Measurements from ENCODE around the gene ZYG11A. TPM values are rescaled to one million over a fixed set of nuclear protein-coding genes. Genes with fewer than 3 reads are reported as not detected.
"Not testable (repeated sequence)": the region's sequence is repeated elsewhere in the genome, so short reads cannot be mapped to it uniquely, and the experiment has no call there.

The ZYG11A gene
- under 1 TPM; 0.08 to 0.13 (median 0.13) TPM for total RNA-seq

DNA sequence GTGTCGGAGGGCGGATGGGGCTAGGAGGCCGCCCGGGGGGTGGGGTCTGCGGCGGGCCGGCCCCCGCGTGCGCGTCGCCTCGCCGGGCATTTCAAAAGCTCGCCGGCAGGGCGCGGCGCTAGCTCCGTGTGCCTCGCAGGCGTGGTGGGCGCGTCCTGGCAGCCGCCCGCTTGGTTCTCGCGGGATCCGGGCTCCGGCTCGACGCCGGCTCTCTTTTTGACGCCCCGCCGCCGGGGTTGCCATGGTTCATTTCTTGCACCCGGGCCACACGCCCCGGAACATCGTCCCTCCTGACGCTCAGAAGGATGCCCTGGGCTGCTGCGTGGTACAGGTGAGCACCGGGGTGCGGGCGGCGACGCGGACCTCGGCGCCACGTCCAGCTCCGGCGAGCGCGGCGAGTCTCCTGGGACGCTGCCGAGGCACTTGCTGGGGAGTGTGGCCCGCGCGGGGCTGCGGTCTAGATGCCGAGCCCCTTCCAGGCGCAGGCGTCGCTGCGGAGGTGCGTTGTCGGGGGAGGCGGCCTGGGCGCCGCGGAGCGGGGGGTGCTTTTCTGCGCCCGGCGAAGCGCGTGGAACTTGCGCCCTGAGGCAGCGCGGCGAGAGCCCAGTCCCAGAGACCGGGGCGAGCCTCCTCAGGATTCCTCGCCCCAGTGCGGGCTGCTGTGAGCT lies at the start of gene ZYG11A:
Gene ZYG11A, plus strand, starts transcription at position 118 of the 668 bp plus-strand sequence. Its CDS starts 124 bp downstream, at position 242.
- peak; percentile 99 for ATAC-seq
- H3K4me1 Mint-ChIP-seq (ENCODE audit: low read depth), result peaks cover 9% of the 10 kb centered on the region
- H3K9me3 Mint-ChIP-seq, result no peaks in the 10 kb centered on the region
- peak; percentile 52 for DNase-seq
- H3K4me3 Mint-ChIP-seq, result peak within 1 kb of the TSS; percentile 48
- H3K27me3 Mint-ChIP-seq (ENCODE audit: low read depth), result peaks cover 34% of the 10 kb centered on the region
- H3K36me3 Mint-ChIP-seq (ENCODE audit: insufficient read depth), result no peaks in the 10 kb centered on the region

DNA sequence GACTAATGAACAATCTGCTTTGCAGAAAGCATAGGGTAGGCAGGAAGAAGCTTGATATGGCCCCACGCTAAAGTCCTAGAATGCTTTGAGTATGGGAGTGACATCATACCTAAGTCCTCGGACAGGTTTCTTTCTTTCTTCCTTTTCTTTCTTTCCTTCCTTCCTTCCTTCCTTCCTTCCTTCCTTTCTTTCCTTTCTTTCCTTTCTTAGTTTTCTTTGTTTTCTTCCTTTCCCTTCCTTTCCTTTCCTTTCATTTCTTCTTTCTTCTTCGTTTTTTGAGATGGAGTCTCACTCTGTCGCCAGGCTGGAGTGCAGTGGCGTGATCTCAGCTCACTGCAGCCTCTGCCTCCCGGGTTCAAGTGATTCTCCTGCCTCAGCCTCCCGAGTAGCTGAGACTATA lies 48.8 kb upstream of the ZYG11A start:
- H3K4me3 Mint-ChIP-seq; DNase-seq; H3K36me3 Mint-ChIP-seq (ENCODE audit: insufficient read depth); H3K9me3 Mint-ChIP-seq; H3K4me1 Mint-ChIP-seq (ENCODE audit: low read depth); ATAC-seq; H3K27me3 Mint-ChIP-seq (ENCODE audit: low read depth): not testable (repeated sequence)

DNA sequence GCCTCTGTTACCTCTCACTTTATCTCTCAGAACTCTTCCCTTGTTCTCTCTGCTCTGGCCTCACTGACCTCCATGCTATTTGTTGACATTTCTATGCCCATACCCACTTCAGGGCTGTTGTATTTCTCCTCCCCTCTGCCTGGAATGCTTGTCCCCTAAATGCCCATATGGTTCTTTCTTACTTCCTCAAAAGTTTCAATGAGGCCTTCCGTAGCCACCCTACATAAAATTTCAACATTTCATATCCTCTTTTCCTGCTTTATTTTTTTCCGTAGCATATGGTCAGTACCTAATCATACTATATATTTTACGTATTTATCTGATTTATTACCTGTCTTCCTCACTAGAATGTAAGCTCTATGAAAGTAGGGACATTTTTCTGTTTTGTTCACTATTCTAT lies 47.1 kb upstream of the ZYG11A start:
- no peaks in the 10 kb centered on the region for H3K27me3 Mint-ChIP-seq (ENCODE audit: low read depth)
- no peak for ATAC-seq
- DNase-seq, result no peak
- peaks cover 8% of the 10 kb centered on the region for H3K36me3 Mint-ChIP-seq (ENCODE audit: insufficient read depth)
- no peak overlapping the region for H3K4me3 Mint-ChIP-seq
- H3K4me1 Mint-ChIP-seq (ENCODE audit: low read depth), result no peaks in the 10 kb centered on the region
- H3K9me3 Mint-ChIP-seq, result no peaks in the 10 kb centered on the region

DNA sequence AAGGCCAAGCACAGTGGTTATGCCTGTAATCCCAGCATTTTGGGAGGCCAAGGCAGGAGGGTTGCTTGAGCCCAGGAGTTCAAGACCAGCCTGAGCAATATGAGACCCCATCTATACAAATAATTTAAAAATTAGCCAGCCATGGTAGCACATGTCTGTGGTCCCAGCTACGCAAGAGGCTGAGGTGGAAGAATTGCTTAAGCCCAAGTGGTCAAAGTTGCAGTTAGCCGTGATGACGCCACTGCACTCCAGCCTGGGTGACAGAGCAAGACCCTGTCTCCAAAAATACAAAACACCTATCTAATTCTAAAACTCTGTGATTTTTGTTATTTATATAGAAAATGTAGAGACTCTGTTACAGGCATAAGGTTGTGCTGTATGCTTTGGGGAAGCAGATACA lies 44.2 kb upstream of the ZYG11A start:
- no peaks in the 10 kb centered on the region for H3K4me1 Mint-ChIP-seq (ENCODE audit: low read depth)

DNA sequence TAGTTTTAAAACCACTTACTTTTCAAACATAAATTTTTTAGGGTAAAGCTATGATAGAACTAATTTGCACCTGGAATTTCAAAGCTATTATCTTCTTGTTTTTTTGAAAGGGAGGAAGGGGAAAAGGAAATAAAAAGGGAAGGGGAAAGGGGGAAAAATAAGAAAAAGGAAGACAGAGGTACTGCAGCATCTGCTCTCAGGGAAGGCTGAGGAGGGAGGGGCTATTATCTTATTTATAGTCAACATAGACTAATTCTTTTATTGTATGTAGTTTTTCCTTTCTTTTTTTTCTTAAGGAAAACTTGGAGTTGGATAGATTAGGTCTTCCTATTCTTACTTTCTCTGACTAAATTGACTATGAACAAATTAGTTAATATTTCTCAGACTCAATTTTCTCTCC lies 41.5 kb upstream of the ZYG11A start:
- DNase-seq, result no peak
- no peak for ATAC-seq
- Mint-ChIP-seq H3K27me3 (ENCODE audit: low read depth) (no peaks in the 10 kb centered on the region), H3K36me3 (ENCODE audit: insufficient read depth) (peaks cover 8% of the 10 kb centered on the region), H3K4me1 (ENCODE audit: low read depth) (no peaks in the 10 kb centered on the region), H3K9me3 (no peaks in the 10 kb centered on the region), H3K4me3 (no peak overlapping the region)

More for the DNA sequence above, 44.2 kb upstream of the ZYG11A start:
- ATAC-seq (no peak), DNase-seq (no peak)
- no peaks in the 10 kb centered on the region for H3K27me3 Mint-ChIP-seq (ENCODE audit: low read depth)
- H3K36me3 Mint-ChIP-seq (ENCODE audit: insufficient read depth), result peaks cover 9% of the 10 kb centered on the region
- H3K9me3 Mint-ChIP-seq, result no peaks in the 10 kb centered on the region
- H3K4me3 Mint-ChIP-seq, result no peak overlapping the region

DNA sequence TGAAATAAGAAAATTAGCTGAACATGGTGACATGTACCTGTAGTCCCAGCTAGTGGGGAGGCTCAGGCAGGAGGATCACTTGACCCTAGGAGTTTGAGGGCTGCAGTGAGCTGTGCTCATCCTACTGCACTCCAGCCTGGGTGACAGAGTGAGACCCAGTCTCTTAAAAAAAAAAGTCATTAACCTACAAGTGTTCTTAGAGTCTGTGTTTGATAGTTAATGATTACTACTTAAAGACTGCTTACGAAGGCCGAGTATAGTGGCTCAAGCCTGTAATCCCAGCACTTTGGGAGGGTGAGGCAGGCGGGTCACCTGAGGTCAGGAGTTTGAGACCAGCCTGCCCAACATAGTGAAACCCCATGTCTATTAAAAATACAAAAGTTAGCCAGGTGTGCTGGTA lies 38.5 kb upstream of the ZYG11A start:
- DNase-seq; H3K9me3 Mint-ChIP-seq; H3K27me3 Mint-ChIP-seq (ENCODE audit: low read depth); H3K36me3 Mint-ChIP-seq (ENCODE audit: insufficient read depth); ATAC-seq; H3K4me1 Mint-ChIP-seq (ENCODE audit: low read depth); H3K4me3 Mint-ChIP-seq: not testable (repeated sequence)

DNA sequence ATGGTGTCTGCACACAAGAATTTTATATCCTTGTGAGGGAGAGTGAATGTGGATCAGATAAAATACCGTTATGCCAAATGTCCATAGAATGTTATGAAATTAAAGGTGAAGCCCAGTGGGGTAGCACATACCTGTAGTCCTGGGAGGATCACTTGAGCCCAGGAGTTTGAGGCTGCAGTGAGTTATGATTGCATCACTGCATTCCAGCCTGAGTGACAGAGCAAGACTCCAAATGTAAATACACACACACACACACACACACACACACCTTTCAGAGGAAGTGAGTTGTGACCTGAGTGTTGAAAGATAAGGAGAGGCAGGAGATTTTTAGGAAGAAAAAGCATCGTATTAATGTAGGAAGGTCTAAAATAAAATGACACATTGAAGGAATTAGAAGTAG lies 28.1 kb upstream of the ZYG11A start:
- H3K36me3 Mint-ChIP-seq (ENCODE audit: insufficient read depth), result peaks cover 25% of the 10 kb centered on the region
- no peaks in the 10 kb centered on the region for H3K9me3 Mint-ChIP-seq
- no peaks in the 10 kb centered on the region for H3K27me3 Mint-ChIP-seq (ENCODE audit: low read depth)
- ATAC-seq (no peak), DNase-seq (no peak)
- H3K4me1 Mint-ChIP-seq (ENCODE audit: low read depth), result no peaks in the 10 kb centered on the region
- no peak overlapping the region for H3K4me3 Mint-ChIP-seq

DNA sequence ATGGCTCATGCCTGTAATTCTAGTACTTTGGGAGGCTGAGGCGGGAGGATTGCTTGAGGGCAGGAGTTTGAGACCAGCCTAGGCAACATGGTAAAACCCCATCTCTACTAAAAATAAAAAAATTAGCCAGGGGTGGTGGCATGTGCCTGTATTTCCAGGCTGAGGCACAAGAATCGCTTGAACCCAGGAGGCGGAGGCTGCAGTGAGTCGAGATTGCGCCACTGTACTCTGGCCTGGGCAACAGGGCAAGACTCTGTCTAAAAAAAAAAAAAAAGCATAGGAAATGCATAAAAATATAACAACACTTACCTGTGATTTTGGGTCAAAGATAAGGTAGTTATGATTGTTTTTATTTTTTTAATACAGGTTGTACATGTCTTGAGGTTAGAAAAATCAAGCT lies 21.7 kb upstream of the ZYG11A start:
- not testable (repeated sequence) for ATAC-seq; H3K27me3 Mint-ChIP-seq (ENCODE audit: low read depth); H3K4me3 Mint-ChIP-seq; H3K4me1 Mint-ChIP-seq (ENCODE audit: low read depth); H3K9me3 Mint-ChIP-seq; DNase-seq
- H3K36me3 Mint-ChIP-seq (ENCODE audit: insufficient read depth), result peaks cover 15% of the 10 kb centered on the region

DNA sequence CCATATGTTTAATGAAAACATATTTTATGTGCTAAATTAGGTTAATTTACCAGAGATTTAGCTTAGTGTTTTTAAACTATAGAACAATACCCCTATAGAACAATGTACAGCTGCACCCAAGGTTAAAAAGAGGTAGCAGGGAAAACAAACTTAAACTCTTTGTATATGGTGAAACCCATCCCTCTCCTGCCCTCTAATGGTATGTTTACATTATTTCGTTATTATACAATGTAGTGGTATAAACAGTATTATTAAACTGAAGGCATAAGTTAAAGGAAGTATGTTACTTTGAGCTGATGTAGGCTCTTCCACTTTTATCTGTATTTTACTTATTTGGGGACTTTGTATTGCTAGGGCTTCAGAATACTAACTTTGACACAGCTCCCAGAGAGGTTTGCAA lies 16.7 kb upstream of the ZYG11A start:
- peaks cover 8% of the 10 kb centered on the region for H3K36me3 Mint-ChIP-seq (ENCODE audit: insufficient read depth)
- ATAC-seq, result no peak
- no peak for DNase-seq
- H3K4me3 Mint-ChIP-seq, result no peak overlapping the region
- no peaks in the 10 kb centered on the region for H3K27me3 Mint-ChIP-seq (ENCODE audit: low read depth)
- H3K4me1 Mint-ChIP-seq (ENCODE audit: low read depth), result no peaks in the 10 kb centered on the region
- no peaks in the 10 kb centered on the region for H3K9me3 Mint-ChIP-seq

DNA sequence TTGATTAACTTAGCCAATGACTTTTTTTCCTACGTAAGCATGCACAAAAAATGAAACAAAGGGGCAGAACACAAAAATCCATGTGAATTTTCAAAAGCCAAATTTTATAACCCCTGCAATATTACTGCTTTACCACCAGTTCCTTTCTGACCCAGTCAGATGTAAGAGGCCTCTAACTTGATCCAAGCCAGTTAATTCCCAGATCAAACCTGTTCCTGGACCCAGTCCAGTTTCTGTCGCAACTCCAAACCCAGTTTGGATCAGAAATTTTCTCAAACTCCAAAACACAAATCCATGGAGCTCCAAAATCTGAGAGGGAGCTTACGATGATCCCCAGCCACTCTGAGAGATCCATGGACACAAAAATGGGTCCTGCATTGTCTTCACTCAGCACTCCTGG lies 7.8 kb upstream of the ZYG11A start:
- DNase-seq (no peak), ATAC-seq (no peak)
- H3K36me3 Mint-ChIP-seq (ENCODE audit: insufficient read depth), result no peaks in the 10 kb centered on the region
- H3K4me3 Mint-ChIP-seq, result no peak overlapping the region
- H3K27me3 Mint-ChIP-seq (ENCODE audit: low read depth), result peaks cover 10% of the 10 kb centered on the region
- H3K9me3 Mint-ChIP-seq, result no peaks in the 10 kb centered on the region
- no peaks in the 10 kb centered on the region for H3K4me1 Mint-ChIP-seq (ENCODE audit: low read depth)

DNA sequence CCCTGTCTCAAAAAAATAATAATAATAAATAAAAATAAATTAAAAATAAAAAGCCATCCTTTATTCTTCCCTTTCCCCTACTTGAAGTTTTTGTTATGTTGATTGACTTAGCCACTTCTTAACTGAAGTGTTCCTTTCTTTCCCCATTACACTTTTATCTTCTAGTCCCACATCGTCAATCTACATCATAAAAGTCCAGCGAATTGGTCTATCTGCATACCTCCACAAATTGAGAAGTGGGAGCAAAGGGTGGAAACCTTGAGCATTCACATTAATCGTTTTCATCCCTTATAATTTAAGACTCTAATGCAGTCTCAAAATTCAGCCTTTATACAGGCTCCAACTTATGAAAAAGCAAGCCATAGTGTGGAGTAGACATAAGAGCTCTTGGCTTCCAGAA lies 6.5 kb upstream of the ZYG11A start:
- Mint-ChIP-seq H3K4me1 (ENCODE audit: low read depth) (no peaks in the 10 kb centered on the region), H3K4me3 (no peak overlapping the region), H3K36me3 (ENCODE audit: insufficient read depth) (no peaks in the 10 kb centered on the region), H3K27me3 (ENCODE audit: low read depth) (peaks cover 12% of the 10 kb centered on the region), H3K9me3 (no peaks in the 10 kb centered on the region)
- ATAC-seq (no peak), DNase-seq (no peak)

DNA sequence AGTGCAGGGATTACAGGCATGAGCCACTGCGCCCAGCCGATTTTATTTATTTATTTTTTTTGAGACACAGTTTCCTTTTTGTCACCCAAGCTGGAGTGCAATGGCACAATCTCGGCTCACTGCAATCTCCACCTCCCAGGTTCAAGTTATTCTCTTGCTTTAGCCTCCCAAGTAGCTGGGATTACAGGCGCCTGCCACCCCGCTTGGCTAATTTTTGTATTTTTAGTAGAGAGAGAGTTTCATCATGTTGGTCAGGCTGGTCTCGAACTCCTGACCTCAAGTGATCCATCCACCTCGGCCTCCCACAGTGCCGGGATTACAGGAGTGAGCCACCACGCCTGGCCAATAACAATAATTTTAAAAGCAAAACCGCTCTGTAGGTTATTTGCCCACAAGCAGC lies 3.4 kb upstream of the ZYG11A start:
- not testable (repeated sequence) for H3K36me3 Mint-ChIP-seq (ENCODE audit: insufficient read depth); H3K9me3 Mint-ChIP-seq; H3K4me1 Mint-ChIP-seq (ENCODE audit: low read depth); H3K4me3 Mint-ChIP-seq; DNase-seq; ATAC-seq
- peaks cover 29% of the 10 kb centered on the region for H3K27me3 Mint-ChIP-seq (ENCODE audit: low read depth)

DNA sequence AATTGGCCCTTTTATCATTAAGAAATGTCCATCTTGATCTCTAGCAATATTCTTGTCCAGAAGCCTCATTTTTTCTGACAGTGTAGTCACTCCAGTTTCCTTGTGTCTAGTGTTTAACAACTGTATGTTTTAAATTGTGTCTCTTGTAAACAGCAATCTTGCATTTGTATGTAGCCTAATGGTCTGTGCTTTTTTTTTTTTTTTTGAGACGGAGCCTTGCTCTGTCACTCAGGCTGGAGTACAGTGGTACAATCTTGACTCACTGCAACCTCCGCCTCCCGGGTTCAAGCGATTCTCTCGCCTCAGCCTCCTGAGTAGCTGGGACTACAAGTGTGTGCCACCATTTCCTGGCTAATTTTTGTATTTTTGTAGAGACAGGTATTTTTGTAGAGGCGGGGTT lies 2.6 kb downstream of the ZYG11A start:
- not testable (repeated sequence) for H3K9me3 Mint-ChIP-seq; DNase-seq; H3K4me3 Mint-ChIP-seq; H3K4me1 Mint-ChIP-seq (ENCODE audit: low read depth); ATAC-seq; H3K36me3 Mint-ChIP-seq (ENCODE audit: insufficient read depth)
- peaks cover 40% of the 10 kb centered on the region for H3K27me3 Mint-ChIP-seq (ENCODE audit: low read depth)

DNA sequence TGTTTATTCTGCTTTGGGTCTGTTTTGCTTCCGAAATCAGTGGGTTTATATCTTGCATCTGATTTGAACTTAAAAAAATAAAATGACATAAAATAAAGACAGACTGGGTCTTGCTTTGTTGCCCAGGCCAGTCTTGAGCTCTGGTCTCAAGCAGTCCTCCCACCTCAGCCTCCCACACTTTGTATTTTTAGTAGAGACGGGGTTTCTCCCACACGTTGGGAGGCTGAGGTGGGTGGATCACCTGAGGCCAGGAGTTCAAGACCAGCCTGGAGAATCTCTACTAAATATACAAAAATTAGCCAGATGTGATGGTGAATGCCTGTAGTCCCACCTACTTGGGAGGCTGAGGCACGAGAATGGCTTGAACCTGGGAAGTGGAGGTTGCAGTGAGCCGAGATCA lies 5.9 kb downstream of the ZYG11A start:
- ATAC-seq (no peak), DNase-seq (no peak)
- H3K9me3 Mint-ChIP-seq, result no peaks in the 10 kb centered on the region
- no peak overlapping the region for H3K4me3 Mint-ChIP-seq
- H3K36me3 Mint-ChIP-seq (ENCODE audit: insufficient read depth), result no peaks in the 10 kb centered on the region
- peaks cover 5% of the 10 kb centered on the region for H3K4me1 Mint-ChIP-seq (ENCODE audit: low read depth)
- peaks cover 42% of the 10 kb centered on the region for H3K27me3 Mint-ChIP-seq (ENCODE audit: low read depth)

DNA sequence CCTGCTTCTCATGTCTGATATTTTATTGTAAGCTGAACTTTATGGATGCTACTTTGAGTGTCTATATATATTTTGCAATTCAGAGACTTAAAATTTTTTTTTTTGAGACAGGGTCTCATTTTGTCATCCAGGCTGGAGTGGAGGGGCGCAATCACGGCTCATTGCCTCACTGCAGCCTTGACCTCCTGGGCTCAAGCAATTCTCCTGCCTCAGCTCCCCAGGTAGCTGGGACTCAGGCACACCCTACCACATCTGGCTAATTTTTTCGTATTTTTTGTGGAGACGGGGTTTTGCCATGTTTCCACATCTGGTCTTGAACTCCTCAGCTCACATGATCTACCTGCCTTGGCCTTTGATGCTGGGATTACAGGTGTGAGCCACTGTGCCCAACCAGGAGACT lies 8.4 kb downstream of the ZYG11A start:
- DNase-seq (no peak), ATAC-seq (no peak)
- Mint-ChIP-seq H3K4me1 (ENCODE audit: low read depth) (no peaks in the 10 kb centered on the region), H3K36me3 (ENCODE audit: insufficient read depth) (no peaks in the 10 kb centered on the region), H3K9me3 (no peaks in the 10 kb centered on the region), H3K27me3 (ENCODE audit: low read depth) (peaks cover 26% of the 10 kb centered on the region), H3K4me3 (no peak overlapping the region)

DNA sequence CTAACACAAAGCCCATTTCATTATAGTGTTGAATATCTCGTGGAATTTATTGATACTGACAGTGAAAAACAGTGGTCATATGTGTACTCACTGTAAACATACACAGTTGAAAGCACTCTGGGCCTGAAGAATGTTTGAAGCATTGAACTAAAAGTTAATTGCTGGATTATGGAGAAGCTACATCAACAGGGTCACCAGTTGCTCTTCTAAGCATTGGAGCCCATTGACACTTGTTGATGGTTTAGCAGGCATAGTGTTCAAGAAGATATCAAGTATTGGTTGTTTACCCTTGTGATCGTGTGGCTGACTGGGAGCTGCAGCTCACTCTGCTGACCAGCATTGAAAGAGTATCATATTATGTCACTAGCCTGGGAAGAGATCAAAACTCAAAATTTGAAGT lies 10.3 kb downstream of the ZYG11A start:
- DNase-seq, result no peak
- Mint-ChIP-seq H3K9me3 (no peaks in the 10 kb centered on the region), H3K4me3 (no peak overlapping the region), H3K4me1 (ENCODE audit: low read depth) (no peaks in the 10 kb centered on the region), H3K36me3 (ENCODE audit: insufficient read depth) (no peaks in the 10 kb centered on the region), H3K27me3 (ENCODE audit: low read depth) (peaks cover 19% of the 10 kb centered on the region)
- ATAC-seq, result no peak
